Endodermal cell (in vitro differentiated cells): Measurements from ENCODE around the gene KAT2A. TPM values are rescaled to one million over a fixed set of nuclear protein-coding genes. Genes with fewer than 3 reads are reported as not detected.

ENCODE experiments used
- DNase-seq: peaks from one replicate; pipeline ENCODE4 v3.0.0-alpha.2; 2017
- H3K27ac ChIP-seq: 2 replicates; pipeline ENCODE4 v1.5.1; 2013; ENCODE audit warnings: mild to moderate bottlenecking, low read depth, low read length, moderate library complexity
- H3K27me3 ChIP-seq: 2 replicates; pipeline ENCODE4 v1.6.1; 2013; ENCODE audit warnings: mild to moderate bottlenecking, low read length, moderate library complexity; ENCODE audit not compliant: insufficient read depth, control insufficient read depth, poor library complexity, severe bottlenecking
- H3K36me3 ChIP-seq: 2 replicates; pipeline ENCODE4 v1.7.0; 2013; ENCODE audit warnings: mild to moderate bottlenecking, low read length, moderate library complexity; ENCODE audit not compliant: control insufficient read depth, insufficient read depth
- H3K4me1 ChIP-seq: one replicate; pipeline ENCODE4 v1.7.0; 2013; ENCODE audit warnings: low read length; ENCODE audit not compliant: control insufficient read depth, insufficient read depth
- H3K4me3 ChIP-seq: 2 replicates; pipeline ENCODE4 v1.5.1; 2013; ENCODE audit warnings: mild to moderate bottlenecking, low read length, moderate library complexity
- H3K9ac ChIP-seq: 2 replicates; pipeline ENCODE4 v1.6.1; 2013; ENCODE audit warnings: mild to moderate bottlenecking, low read length, moderate library complexity; ENCODE audit not compliant: poor library complexity, severe bottlenecking; ENCODE audit errors: extremely low read depth
- H3K9me3 ChIP-seq: 2 replicates; pipeline ENCODE4 v1.6.1; 2013; ENCODE audit warnings: mild to moderate bottlenecking, low read length, moderate library complexity; ENCODE audit not compliant: control insufficient read depth
- H3K27ac Mint-ChIP-seq: 2 replicates; pipeline ENCODE4 v1.8.0; 2020; ENCODE audit warnings: mixed read lengths
- H3K27me3 Mint-ChIP-seq: 2 replicates; pipeline ENCODE4 v1.8.0; 2021; ENCODE audit warnings: mild to moderate bottlenecking, mixed read lengths; ENCODE audit not compliant: insufficient read depth
- H3K36me3 Mint-ChIP-seq: 2 replicates; pipeline ENCODE4 v1.8.0; 2020; ENCODE audit warnings: low read depth, mixed read lengths
- H3K4me1 Mint-ChIP-seq: 2 replicates; pipeline ENCODE4 v1.8.0; 2020; ENCODE audit warnings: mixed read lengths
- H3K4me3 Mint-ChIP-seq: 2 replicates; pipeline ENCODE4 v1.8.0; 2020; ENCODE audit warnings: mild to moderate bottlenecking, moderate library complexity, mixed read lengths
- H3K9me3 Mint-ChIP-seq: 2 replicates; pipeline ENCODE4 v1.8.0; 2020; ENCODE audit warnings: mild to moderate bottlenecking, mixed read lengths
- WGBS, 2 experiments: methylation state at CpG; one replicate each; pipeline versions ENCODE4 v1.1.5 to v1.1.7; 2013; ENCODE audit warnings: missing lambda C conversion rate in 2 of 2, mixed read lengths in 1 of 2; ENCODE audit not compliant: insufficient coverage in 1 of 2, insufficient read length in 1 of 2; 5-methylcytosine and 5-hydroxymethylcytosine counted together
- total RNA-seq, 2 donors: library from RNA; stranded (reverse); fragmentation: NEBNext Ultra II Directional in 1 of 2; extraction: Animal tissue kit (Norgen Biotek cat#: 25700) in 1 of 2; gene quantifications; 2 replicates in 1 of 2; 3 replicates in 1 of 2; pipeline ENCODE4 v1.2.1, GENCODE V29; 2021
- TF ChIP-seq, protein P1 (sequence below): fragments of 200-600 bp; sonication (generic); conservative IDR thresholded peaks from 2 replicates; pipeline ENCODE4 v1.5.0; 2021; ENCODE audit warnings: antibody characterized with exemption, mild to moderate bottlenecking

The KAT2A gene
- total RNA-seq, 2 donors from 2014 or later, result 48.0 to 57.6 TPM

DNA sequence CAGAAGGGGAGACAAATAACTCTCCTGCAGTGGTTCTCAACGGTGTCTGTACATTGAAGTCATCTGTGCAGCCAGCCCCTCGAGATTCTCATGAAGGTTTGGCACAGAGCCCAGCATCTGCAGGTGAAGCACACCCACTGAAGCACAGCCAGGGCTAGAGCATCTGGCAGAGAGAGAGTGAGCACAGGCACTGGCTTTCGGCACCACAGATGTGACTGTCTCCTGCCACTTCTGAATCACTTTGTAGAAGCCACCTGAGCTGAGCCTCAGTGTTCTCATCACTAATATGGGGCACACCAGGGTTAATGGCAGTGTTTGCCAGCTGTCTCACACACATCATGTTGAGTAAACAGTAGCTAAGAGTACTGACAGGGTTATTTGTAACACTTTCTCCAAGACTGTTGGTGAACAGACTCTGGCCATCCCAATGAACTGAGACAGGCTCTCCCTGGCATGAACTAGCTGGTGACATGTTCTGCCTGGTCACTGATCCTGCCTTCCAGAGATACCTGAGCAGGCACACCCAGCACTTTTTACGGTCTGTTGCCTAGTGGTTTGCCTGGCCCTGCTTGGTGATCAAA, 12.4 kb upstream of the KAT2A start:
- WGBS, 2 experiments, result 91 to 93% methylated on average over 4 of the region's 4 CpGs
- H3K9me3 ChIP-seq, result no peaks in the 10 kb centered on the region
- no peaks in the 10 kb centered on the region for H3K27me3 ChIP-seq
- peaks cover 27% of the 10 kb centered on the region for H3K4me1 ChIP-seq
- H3K27ac ChIP-seq, result no peak overlapping the region
- no peak for DNase-seq
- H3K9me3 Mint-ChIP-seq, result no peaks in the 10 kb centered on the region
- peak overlapping the region; percentile 69 for H3K27ac Mint-ChIP-seq
- H3K36me3 ChIP-seq, result peaks cover 62% of the 10 kb centered on the region
- TF ChIP-seq, protein P1, sequence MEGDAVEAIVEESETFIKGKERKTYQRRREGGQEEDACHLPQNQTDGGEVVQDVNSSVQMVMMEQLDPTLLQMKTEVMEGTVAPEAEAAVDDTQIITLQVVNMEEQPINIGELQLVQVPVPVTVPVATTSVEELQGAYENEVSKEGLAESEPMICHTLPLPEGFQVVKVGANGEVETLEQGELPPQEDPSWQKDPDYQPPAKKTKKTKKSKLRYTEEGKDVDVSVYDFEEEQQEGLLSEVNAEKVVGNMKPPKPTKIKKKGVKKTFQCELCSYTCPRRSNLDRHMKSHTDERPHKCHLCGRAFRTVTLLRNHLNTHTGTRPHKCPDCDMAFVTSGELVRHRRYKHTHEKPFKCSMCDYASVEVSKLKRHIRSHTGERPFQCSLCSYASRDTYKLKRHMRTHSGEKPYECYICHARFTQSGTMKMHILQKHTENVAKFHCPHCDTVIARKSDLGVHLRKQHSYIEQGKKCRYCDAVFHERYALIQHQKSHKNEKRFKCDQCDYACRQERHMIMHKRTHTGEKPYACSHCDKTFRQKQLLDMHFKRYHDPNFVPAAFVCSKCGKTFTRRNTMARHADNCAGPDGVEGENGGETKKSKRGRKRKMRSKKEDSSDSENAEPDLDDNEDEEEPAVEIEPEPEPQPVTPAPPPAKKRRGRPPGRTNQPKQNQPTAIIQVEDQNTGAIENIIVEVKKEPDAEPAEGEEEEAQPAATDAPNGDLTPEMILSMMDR, result no peak
- H3K27me3 Mint-ChIP-seq, result no peaks in the 10 kb centered on the region
- H3K4me3 ChIP-seq, result no peak overlapping the region
- H3K4me3 Mint-ChIP-seq, result no peak overlapping the region
- H3K9ac ChIP-seq, result no peak overlapping the region
- peaks cover 26% of the 10 kb centered on the region for H3K36me3 Mint-ChIP-seq
- H3K4me1 Mint-ChIP-seq, result peaks cover 50% of the 10 kb centered on the region

DNA sequence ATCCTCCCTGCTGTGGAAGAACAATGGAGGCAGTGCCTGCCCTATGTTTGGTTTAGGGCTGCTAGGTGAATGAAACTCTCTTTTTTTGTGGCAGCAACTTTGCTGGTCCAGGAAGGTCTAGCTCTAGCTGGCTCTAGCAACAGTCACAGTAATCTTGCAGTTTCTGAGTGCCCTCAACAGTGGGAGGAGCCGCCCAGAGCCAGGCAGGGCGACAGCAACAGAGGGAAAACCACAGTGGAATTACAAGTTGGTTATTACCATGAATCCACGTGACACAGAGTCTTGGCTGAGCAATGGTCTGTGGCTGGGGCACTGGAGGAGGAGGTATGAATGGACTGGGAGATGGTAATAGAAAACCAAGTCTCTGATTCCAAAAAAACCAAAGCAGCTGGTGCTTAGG, 11.8 kb upstream of the KAT2A start:
- Histone ChIP-seq H3K9me3 (no peaks in the 10 kb centered on the region), H3K27ac (no peak overlapping the region), H3K27me3 (no peaks in the 10 kb centered on the region), H3K4me1 (peaks cover 27% of the 10 kb centered on the region), H3K36me3 (peaks cover 66% of the 10 kb centered on the region), H3K4me3 (peak overlapping the region; percentile 49), H3K9ac (no peak overlapping the region)
- Mint-ChIP-seq H3K4me3 (no peak overlapping the region), H3K4me1 (peaks cover 44% of the 10 kb centered on the region), H3K9me3 (no peaks in the 10 kb centered on the region), H3K27me3 (no peaks in the 10 kb centered on the region), H3K27ac (peak overlapping the region; percentile 69), H3K36me3 (peaks cover 32% of the 10 kb centered on the region)
- 91 to 93% methylated on average over 3 of the region's 3 CpGs for WGBS, 2 experiments
- TF ChIP-seq, protein P1, result no peak
- DNase-seq, result no peak

DNA sequence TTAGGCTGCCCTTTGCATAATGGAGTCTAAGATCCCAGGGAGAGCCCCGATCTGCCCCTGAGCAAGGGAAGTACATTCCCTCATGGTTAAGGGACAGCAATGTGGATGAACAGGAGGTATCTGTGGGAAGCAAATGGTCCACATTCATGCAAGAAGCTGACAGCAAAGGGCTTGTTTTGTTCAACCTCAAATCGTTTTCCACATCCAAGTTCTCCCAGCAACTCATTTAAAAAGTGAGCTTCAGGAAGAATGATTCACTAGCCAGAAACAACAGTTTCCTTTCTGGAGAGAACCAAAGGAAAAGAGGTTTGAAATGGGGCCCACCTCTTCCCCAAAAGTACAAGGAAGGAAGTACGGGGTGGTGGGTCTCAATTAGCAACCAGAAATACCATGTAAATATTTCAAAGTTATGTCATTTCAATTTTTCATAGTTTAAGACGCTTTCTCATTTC, 10.8 kb upstream of the KAT2A start:
- Mint-ChIP-seq H3K9me3 (no peaks in the 10 kb centered on the region), H3K27me3 (no peaks in the 10 kb centered on the region), H3K4me1 (peaks cover 43% of the 10 kb centered on the region), H3K27ac (no peak overlapping the region), H3K36me3 (peaks cover 40% of the 10 kb centered on the region), H3K4me3 (no peak overlapping the region)
- WGBS, 2 experiments, result 91 to 98% methylated on average over 1 to 4 of the region's 4 CpGs
- Histone ChIP-seq H3K9me3 (no peaks in the 10 kb centered on the region), H3K27me3 (no peaks in the 10 kb centered on the region), H3K36me3 (peaks cover 67% of the 10 kb centered on the region), H3K27ac (no peak overlapping the region), H3K4me3 (no peak overlapping the region), H3K9ac (no peak overlapping the region), H3K4me1 (peaks cover 27% of the 10 kb centered on the region)
- TF ChIP-seq, protein P1, result no peak
- DNase-seq, result no peak
